ENCODE measurements around the gene PTPN20.
A peak's percentile ranks its signal among the peaks of the same experiment; 100 is the strongest.
"Not testable (repeated sequence)": the region's sequence is repeated elsewhere in the genome, so short reads cannot be mapped to it uniquely, and the experiment has no call there.

Gene PTPN20

DNA sequence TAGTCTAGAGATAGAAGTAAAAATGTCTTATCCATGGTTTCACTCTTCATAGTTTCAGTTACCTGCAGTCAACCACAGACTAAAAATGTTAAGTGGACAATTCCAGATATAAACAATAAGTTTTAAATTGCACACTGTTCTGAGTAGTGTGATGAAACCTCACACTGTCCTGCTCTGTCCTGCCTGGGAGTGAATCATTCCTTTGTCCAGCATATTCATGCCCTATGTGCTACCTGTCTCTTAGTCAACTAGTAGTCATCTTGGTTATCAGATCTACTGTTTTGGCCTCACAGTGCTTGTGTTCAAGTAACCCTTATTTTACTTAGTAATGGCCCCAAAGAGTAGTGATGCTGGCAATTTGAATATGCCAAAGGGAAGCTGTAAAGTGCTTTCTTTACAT lies 49.5 kb downstream of the PTPN20 start:
- DNase-seq, result not testable (repeated sequence)

DNA sequence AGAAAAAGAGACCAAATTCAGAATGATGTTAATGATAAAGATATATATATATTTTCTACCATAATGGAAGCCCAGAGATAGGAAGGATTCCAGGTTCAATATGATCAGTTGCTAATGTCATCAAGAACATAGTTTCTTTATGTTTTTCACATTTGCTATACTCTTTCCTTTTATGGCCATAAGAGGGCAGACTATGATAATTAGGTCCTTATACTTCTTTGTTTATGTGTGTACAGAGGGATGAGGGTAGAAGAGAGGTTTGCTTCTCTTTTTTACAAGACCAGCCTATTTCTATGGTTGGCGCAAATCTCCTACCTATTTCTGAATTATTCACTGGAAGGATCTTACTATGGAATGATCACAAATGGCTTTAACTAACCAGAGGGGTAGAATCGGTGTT lies 52.1 kb downstream of the PTPN20 start:
- not testable (repeated sequence) for DNase-seq

- not testable (repeated sequence) for DNase-seq
These were observed 55.8 kb downstream of the PTPN20 start for GRCh38 chr10:46967013-46967412.

- not testable (repeated sequence) for DNase-seq
These were observed 69.0 kb downstream of the PTPN20 start for GRCh38 chr10:46980223-46980622.

DNA sequence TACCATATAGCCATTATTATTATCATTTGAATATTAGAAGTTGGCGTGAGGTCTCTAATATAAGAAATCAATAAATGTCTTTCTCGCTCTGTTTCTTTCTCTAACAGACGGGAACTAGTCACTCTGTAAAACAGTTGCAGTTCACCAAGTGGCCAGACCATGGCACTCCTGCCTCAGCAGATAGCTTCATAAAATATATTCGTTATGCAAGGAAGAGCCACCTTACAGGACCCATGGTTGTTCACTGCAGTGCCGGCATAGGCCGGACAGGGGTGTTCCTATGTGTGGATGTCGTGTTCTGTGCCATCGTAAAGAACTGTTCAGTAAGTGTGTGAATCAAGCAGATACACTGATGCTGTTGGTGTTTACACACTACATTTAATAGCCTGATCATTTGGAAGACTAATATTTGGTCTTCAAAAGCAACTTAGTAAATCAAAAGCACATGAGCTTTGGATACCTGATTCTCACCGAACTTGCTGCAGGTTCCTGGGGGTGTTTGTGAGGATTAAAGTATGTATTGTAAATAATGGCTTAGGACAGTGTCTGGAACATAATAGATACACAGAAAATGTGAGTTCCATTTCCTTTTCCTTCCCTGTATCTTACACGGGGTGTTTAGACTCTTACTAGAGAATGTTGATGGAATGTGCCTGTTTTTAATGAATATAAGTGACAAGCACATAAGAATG lies 76.2 kb downstream of the PTPN20 start:
- not testable (repeated sequence) for DNase-seq

DNA sequence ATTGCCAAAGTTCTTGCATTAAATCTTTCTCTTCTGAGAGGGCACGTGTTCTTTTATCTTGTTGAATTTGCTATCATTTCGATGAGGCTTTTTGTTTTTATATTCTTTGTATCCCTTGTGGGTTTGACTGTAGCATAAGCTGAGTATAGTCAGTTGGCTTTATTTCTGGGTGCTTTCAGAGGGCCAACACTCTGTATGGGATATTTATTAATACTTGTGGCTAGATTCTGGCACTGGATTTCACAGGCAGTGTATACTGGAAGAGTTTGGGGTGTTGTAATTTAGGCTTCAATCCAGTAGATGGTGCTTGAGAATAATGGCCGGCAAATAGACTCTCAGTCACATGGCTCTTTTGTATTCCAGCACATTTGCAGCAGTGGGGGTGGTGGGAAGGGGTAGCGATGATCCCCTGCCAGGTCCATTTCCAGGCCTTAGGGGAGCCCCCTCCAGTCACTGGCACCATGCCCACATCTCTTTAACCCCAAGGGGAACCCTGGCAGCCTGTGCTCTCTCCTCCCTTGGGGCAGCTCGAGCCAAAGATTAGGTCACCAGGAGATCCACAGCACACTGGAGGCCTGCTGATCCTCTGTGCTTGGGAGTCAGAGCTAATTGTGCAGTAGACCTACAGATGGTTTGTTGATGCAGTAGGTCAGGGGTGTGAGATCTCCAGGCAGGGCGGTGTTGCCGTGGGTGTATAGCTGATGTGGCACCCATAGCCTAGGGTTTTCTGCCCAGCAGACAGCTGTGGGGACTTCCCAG lies 81.8 kb downstream of the PTPN20 start:
- peak; percentile 81 to 89 (median 88) for DNase-seq

- no peak for DNase-seq
These were observed 84.0 kb downstream of the PTPN20 start for GRCh38 chr10:46995234-46995633.

GRCh38 chr10:46998192-46998591 lies 87.0 kb downstream of the PTPN20 start:
- no peak for DNase-seq

DNA sequence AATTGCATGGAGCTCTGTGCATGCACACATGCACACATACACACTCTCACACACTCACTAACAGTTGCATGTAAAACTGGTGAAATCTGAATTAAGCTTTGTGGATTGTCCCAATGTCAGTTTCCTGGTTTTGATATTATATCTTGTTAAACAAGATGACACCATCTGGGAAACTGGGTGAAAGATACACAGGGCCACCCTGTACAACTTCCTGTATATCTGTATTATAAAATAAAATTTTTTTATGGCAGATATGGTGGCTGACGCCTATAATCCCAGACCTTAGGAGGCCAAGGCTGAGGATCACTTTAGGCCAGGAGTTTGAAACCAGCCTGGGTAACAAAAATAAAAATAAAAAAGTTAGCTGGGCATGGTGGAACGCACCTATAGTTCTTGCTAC lies 87.4 kb downstream of the PTPN20 start:
- DNase-seq, result no peak

DNA sequence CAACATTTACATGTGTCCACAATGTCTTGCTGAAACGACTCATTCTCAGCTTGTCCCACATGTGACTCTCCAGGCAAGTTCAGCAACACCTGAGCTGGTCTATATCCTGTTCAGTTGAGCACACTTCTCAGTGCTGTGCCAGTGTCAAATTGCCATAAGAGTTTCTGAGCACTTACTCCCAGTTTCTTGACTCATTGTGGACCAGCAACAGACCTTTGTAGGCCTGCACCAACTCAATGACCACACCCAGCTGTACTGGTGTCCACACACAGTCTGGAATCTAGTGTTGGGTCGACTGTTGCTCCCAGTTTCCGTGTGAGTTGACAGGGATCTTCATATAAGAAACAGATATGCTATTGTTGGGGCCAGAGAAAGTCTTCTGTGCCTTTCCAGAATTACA lies 88.0 kb downstream of the PTPN20 start:
- DNase-seq, result no peak

GRCh38 chr10:47008769-47009168 lies 97.5 kb downstream of the PTPN20 start:
- DNase-seq, result no peak

DNA sequence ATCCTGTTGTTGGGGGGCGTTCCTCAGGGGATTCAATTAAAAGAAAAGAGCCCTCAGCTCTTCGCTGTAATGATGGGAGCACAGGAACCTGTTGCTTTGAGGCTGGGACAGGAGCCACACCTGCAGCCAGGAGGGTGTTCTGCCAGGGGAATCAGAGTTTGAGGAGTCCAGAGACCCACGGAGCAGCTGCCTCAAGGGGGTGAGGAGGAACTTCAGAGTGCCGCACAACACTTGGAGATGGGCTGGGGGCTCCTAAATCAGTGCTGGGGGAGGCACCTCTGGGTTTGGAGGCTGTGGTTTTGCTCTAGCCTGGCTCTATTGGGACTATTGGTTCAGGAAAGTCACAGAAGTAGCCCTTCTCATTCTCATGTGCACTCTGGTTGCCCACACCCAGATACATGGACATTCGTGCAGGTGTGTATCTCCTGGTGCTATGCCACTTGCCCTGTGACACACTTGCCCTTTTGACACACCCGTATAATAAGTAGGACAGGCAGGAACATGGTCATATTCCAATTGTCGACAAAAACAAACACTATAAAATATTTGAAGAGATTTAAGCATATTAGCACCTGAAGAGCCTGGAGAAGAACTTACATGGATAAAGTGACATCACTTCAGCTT lies 98.1 kb downstream of the PTPN20 start:
- no peak for DNase-seq

DNA sequence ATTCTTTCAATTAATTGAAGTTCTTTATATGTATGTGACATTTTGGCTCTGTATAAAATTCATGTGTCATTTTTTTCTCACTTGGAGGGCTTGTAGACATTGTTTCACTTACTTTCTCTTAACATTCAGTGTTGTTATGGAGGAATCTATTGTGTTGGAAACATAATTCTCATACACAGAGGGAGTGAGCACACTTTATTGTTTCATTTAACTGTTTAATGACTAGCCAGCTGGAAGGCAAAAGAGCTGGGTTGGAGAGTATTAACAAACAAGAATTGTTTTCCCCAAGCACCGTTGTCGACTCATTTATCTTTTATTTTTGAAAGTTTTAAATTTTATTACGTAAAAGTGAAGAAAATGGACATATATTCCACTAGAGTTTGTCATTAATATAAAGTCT lies 98.8 kb downstream of the PTPN20 start:
- no peak for DNase-seq

GRCh38 chr10:47012214-47012613 lies 101.0 kb downstream of the PTPN20 start:
- no peak for DNase-seq

DNA sequence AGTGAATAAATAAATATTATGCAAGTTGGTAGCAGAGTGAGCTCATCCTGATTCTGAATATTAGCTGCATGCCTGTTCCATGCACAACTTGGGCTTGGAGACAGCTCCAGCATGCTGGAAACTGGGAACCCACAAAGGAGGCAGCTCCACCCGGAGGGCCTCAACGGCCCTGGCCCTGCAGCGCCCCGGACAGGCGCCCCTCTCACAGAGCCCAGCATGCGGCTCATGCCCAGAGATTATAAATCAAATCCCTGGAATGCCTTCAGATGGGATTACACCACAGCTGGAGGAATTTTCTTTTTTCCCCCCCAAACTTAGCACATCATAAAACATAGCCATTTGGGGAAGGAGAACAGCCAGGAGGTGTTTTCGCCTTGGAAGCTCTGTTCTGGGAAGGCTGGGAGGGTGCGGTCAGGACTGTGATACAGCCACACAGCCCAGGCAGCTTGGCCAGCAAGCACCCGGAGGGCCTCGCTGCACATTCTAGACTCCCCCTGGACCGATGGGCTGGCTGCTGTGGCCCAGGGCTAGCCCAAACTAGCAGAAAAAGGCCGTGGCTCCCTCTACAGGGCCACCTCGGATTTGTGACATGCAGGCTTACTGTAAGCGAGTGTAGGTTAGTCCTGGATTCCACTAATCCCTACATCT lies 102.4 kb downstream of the PTPN20 start:
- DNase-seq, result no peak

DNA sequence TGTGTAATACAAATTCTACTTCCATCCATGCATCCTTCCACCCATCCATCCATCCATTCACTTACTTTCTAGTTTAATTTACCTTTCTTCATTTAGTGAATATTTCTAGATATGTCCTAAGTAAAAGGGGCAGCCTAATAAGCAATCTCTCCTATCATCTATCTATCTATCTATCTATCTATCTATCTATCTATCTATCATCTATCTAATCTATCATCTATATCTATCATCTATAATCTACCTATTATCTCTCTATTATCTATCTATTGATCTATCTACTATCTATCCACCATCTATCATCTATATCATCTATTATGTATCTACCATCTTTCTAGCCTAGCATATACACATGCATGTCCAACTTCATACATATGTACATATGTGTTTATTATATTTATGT lies 104.2 kb downstream of the PTPN20 start:
- DNase-seq, result no peak

- no peak for DNase-seq
These were observed 105.3 kb downstream of the PTPN20 start for GRCh38 chr10:47016564-47016963.

DNA sequence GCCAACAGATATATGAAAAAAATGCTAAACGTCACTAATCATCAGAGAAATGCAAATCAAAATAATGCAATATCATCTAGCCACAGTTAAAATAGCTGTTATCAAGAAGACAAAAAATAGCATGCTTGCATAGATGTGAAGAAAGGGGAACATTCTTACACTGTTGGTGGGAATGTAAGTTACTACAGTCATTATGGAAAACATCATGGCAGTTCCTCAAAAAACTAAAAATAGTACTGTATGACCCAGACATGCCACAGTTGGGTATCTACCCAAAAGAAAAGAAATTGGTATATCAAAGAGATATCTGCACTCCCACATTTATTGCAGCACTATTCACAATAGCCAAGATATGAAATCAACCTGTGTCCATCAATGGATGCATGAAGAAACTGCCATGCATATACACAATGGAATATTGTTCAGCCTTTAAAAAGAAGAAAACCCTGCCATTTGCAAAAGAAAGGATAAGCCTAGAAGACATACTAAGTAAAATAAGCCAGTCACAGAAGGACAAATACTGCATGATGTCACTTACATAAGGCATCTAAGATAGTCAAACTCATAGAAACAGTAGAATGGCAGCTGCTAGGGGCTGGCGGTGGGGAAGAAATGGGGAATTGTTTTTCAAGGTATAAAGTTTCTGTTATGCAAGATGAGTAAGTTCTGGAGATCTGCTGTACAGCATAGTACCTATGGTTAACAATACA lies 107.0 kb downstream of the PTPN20 start:
- DNase-seq, result peak; percentile 18 to 60 (median 51)

- DNase-seq, result no peak
These were observed 108.2 kb downstream of the PTPN20 start for GRCh38 chr10:47019155-47020145.

DNA sequence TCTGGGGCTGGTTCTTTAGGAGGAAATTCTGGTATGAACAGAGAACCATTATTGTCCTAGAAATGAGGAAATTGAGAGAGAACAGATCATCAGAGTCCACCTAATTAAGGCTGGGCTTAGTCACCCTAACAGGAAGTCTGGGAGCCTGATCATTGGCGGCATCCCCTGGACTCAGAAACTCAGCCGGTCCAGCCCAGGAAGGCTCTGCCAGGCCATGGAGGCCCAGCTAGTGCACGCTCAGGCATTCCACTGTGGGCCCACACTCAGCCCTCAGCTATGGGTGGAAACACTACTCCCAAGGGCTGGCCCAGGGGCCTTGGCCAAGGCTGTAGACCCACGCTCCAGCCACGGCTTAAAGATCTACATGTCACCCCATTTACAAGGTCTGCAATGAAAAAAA lies 109.2 kb downstream of the PTPN20 start:
- DNase-seq, result peak; percentile 75 to 83 (median 82)

GRCh38 chr10:47021850-47022249 lies 110.6 kb downstream of the PTPN20 start:
- no peak for DNase-seq
